GM12801 (cell line): ENCODE measurements around the gene DPY30.

ENCODE experiments used
- TF ChIP-seq, protein P1 (sequence below): IDR thresholded peaks from one replicate; pipeline ENCODE4 v1.5.1; 2011; ENCODE audit warnings: control low read depth; ENCODE audit not compliant: insufficient read length; ENCODE audit errors: extremely low read depth

DPY30 gene

GRCh38 chr2:32011485-32011960 is 28.1 kb downstream of the DPY30 start:
- TF ChIP-seq, protein P1, sequence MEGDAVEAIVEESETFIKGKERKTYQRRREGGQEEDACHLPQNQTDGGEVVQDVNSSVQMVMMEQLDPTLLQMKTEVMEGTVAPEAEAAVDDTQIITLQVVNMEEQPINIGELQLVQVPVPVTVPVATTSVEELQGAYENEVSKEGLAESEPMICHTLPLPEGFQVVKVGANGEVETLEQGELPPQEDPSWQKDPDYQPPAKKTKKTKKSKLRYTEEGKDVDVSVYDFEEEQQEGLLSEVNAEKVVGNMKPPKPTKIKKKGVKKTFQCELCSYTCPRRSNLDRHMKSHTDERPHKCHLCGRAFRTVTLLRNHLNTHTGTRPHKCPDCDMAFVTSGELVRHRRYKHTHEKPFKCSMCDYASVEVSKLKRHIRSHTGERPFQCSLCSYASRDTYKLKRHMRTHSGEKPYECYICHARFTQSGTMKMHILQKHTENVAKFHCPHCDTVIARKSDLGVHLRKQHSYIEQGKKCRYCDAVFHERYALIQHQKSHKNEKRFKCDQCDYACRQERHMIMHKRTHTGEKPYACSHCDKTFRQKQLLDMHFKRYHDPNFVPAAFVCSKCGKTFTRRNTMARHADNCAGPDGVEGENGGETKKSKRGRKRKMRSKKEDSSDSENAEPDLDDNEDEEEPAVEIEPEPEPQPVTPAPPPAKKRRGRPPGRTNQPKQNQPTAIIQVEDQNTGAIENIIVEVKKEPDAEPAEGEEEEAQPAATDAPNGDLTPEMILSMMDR, result no peak

- TF ChIP-seq, protein P1, result no peak
These were observed 28.7 kb downstream of the DPY30 start, which contains the start of gene MEMO1 for GRCh38 chr2:32010670-32011484. MEMO1 (minus strand) TSS chr2:32011008; CDS start chr2:32010247, 761 bp downstream.

DNA sequence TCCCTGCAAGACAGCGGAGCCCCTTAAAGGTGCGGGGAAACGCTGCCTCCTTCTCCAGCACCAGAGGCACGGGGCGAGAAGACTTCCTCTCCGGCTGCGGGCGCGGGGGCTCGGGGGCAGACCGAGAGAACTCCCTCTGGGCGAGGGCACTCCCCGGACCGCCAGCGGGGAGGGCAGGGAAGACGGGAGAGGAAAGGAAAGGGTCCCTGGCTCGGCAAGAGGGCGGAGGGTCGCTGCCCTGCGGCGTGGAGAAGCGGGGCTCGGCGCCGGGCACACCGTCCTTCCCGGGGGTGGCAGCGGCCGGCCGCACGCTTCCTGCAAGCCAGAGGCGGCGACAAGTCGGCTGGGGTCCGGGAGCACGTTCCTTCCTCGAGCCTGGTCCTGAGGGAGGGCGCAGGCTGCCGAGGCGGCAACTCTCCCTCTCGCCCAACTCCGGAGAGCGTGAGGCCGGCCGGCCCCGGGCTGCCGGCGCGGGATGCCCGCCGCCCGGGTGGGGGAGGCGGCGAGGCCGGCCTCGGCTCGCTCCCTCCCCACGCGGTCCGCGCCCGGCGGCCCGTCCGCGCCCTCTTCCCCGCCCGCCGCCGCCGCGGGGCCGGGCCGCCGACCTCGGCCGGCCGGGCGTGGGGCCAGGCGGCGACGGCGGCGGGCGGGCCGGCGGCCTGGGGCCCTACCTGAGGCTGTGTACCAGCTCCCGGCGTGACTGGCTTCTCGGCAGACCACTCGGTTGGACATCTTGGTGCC is 29.9 kb downstream of the DPY30 start:
- TF ChIP-seq, protein P1, result no peak

DNA sequence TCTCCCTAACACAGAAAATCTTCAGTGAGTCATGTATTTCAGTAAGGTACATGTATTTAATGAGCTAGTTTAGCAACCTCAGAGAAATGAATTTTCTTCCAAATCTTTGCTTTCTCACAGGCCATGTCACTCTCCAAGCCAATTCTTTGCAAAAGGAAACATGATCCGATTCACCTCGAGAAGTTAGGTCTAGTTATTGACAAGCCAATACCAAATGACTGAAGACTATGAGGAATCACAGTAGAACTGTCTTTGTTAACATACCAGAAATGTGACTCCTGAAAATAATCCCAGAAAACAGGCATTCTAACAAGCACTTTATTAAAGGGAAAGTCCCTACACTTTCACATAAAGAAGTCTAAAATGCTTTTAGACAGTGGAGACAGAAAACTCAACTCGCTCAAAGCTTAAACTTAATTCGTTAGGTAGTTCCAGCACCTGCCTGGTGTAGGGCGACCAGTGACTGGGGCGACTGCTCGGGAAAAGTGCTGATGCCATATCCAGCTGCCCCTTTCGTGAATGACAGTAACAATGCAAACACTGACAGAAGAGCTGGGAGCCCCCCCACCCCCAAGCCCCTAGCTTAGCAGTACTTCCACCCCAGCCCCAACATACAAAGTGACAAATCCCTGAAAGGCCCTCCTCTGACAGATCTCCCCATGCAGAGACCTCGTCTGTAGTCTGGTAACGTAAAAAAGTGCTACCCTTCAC is 30.6 kb downstream of the DPY30 start:
- TF ChIP-seq, protein P1, result no peak

- TF ChIP-seq, protein P1, result no peak
These were observed 32.5 kb downstream of the DPY30 start for GRCh38 chr2:32007121-32007391.

- TF ChIP-seq, protein P1, result no peak
These were observed 34.1 kb downstream of the DPY30 start for GRCh38 chr2:32005371-32005976.

GRCh38 chr2:32003791-32004190 is 35.8 kb downstream of the DPY30 start:
- TF ChIP-seq, protein P1, result no peak
